GM18867 (cell line): ENCODE data around the gene CLEC17A.
"Not testable (repeated sequence)": the region's sequence is repeated elsewhere in the genome, so short reads cannot be mapped to it uniquely, and the experiment has no call there.

Experiments
- ATAC-seq: cut with Tn5 transposase; IDR thresholded peaks from one replicate; pipeline ENCODE4 v1.9.1; 2021; ENCODE audit warnings: mild to moderate bottlenecking, moderate library complexity; ENCODE audit not compliant: unreplicated experiment

Gene CLEC17A

DNA sequence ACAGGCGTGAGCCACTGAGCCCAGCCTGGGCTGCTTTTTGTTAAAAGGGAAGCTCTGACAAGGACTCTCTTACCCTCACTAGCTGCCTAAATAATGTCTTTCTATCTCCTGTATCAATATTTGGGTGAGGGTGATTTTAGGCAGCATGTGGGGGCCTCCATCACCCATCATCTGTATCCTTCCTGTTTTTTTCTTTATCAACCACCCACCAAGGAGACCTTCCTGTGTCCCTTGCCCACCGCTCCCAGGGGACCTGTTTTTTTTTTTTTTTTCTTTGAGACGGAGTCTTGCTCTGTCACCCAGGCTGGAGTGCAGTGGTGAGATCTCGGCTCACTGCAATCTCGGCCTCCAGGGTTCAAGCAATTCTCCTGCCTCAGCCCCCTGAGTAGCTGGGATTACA is 5.6 kb upstream of the CLEC17A start:
- ATAC-seq, result no peak

DNA sequence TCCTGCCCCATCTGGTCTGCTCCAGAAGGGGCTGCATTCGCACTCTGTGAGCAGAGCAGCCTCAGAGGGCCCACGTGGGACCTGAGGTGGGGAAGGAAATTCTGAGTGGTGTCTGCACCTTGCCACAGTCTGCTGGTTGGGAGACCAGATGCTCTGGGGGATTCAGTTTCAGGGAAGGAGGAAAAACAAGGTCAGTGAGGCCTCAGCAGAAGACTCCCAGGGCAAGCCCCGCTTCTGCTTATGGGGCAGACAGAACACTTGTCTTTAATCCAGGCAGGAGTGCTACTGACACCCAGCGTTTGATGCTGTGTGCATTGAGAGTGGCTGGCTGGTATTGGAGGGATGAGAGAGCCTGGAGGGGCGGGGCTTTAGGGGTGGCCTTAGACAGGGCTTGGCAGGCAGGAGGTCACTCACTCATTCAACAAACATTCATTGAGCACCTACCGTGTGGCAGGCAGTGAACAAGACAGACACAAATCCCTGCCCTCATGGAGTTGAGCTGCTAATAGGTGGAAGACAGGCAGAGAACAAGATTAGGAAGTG is 4.9 kb upstream of the CLEC17A start:
- ATAC-seq, result no peak

DNA sequence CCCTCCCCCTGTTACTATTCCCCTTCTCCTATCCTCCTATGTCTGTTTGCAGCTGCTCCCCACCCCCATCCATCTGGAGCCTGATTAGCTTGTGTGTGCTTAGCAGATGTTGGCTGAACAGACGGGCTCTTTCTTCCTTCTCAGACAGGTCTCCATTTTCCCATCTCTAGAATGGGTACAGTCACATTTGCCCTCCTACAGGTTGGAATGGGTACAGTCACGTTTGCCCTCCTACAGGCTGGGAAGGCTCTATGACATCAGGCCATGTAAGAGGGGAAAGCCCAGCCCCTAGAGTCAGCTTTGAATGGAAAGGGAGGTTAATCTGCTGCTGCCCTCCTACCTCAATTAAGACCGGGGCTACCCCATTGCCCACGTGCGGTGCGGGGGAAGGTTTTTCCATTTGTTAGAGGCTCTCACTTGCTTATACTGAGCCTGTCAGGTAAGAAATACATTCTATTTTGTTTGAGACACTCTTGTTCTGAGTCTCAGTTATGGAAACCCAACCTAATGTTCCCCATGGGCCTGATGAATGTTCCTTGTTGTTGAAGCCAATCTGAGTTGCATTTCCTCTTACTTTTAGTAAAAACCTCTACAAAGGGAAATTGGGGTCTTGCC is 2.2 kb upstream of the CLEC17A start:
- ATAC-seq, result no peak

- ATAC-seq, result not testable (repeated sequence)
Measured at GRCh38 chr19:14584372-14584771, 1.5 kb downstream of the CLEC17A start.

- peak; percentile 60 for ATAC-seq
Measured at GRCh38 chr19:14585187-14585586, 2.3 kb downstream of the CLEC17A start.

- not testable (repeated sequence) for ATAC-seq
Measured at GRCh38 chr19:14589433-14589832, 6.5 kb downstream of the CLEC17A start.

DNA sequence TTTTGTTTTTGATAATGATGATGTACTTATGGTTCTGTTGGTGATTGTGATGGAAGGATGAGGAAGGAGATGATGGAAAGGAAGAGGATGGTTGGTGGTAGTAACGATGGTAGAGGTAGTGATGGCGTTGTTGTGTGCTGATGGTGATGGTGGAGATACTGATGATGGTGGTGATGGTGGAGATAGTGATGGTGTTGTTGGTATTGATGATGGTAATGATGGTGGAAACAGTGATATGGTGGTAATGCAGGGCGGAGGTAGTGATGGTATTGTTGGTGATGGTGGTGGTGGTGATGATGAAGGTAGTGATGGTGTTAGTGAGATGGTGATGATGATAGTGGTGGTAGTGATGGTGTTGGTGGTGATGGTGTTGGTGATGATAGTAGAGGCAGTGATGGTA is 12.7 kb downstream of the CLEC17A start:
- no peak for ATAC-seq

- no peak for ATAC-seq
Measured at GRCh38 chr19:14599548-14600147, 16.8 kb downstream of the CLEC17A start.

GRCh38 chr19:14603990-14604387 is 21.1 kb downstream of the CLEC17A start:
- ATAC-seq, result peak; percentile 62

- no peak for ATAC-seq
Measured at GRCh38 chr19:14606627-14607026, 23.7 kb downstream of the CLEC17A start.

GRCh38 chr19:14611051-14611450 is 28.2 kb downstream of the CLEC17A start:
- ATAC-seq, result no peak

DNA sequence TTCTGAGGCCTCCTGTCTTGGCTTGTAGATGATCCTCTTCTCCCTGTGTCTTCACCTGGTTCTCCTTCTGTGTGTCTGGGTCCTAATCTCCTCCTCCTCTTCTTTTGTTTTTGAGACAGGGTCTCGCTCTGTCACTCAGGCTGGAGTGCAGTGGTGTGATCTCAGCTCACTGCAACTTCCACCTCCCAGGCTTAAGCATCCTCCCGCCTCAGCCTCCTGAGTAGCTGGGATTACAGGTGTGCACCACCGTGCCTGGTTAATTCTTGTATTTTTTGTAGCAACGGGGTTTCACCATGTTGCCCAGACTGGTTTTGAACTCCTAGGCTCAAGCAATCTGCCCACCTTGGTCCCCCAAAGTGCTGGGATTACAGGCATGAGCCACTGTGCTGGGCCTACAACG is 29.4 kb downstream of the CLEC17A start:
- not testable (repeated sequence) for ATAC-seq

GRCh38 chr19:14612657-14613056 is 29.8 kb downstream of the CLEC17A start:
- no peak for ATAC-seq

DNA sequence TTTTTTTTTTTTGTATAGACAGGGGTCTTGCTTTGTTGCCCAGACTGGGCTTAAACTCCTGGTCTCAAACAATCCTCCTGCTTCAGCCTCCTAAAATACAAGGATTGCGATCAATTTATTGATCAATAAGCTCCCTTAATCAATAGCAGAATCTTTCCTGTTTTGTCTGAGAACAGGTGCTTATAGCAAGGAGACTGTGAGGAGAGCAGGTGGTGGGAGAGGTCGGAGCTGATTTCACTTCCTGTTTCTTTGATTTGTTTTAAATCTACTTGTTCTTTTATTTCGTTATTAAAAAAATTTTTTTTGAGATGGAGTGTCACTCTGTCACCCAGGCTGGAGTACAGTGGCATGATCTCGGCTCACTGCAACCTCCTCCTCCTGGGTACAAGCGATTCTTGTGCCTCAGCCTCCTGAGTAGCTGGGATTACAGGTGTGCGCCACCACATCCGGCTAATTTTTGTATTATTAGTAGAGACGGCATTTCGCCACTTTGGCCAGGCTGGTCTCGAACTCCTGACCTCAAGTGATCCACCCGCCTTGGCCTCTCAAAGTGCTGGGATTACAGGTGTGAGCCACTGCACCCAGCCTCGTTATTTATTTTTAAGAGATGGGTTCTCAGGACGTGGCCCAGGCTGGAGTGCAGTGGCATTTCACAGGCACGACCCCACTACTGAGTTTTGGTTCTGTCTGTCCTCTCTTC is 30.7 kb downstream of the CLEC17A start:
- not testable (repeated sequence) for ATAC-seq

DNA sequence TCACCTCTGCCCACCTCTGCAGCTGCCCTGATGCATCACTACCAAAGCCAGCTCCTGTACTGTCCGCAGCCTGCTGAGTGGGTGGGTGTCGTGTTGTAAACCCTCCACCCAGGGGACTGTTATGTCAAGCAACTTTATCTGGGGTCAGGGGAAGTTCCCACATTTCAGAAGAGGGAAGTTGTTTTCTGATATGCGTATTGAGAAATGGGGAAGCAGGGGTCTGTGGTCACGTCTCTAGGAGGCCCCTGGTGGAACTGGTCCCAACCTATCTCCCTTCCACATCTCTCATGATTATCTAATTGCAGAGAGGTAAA is 31.2 kb downstream of the CLEC17A start:
- no peak for ATAC-seq

GRCh38 chr19:14615623-14616022 is 32.7 kb downstream of the CLEC17A start:
- no peak for ATAC-seq

GRCh38 chr19:14616407-14616806 is 33.5 kb downstream of the CLEC17A start:
- ATAC-seq, result no peak

DNA sequence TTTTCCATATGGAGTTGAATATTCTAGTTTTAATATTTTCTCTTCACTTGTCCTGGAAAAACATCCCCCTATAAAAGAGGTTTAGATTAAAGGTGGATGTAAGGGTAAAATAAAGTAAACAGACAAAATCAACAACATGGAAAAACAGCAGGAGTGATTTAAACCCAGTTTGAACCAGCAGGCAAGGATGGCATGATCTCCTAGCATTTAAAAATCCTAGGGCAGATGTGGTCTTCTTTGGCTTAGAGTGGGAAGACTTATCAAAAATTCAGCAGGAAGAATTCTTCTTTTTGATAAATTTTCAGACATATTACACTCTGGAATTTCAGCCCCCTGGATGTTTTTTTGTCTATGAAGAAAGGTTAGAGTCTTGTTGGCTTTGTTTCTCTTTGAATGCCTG is 36.5 kb downstream of the CLEC17A start:
- no peak for ATAC-seq

DNA sequence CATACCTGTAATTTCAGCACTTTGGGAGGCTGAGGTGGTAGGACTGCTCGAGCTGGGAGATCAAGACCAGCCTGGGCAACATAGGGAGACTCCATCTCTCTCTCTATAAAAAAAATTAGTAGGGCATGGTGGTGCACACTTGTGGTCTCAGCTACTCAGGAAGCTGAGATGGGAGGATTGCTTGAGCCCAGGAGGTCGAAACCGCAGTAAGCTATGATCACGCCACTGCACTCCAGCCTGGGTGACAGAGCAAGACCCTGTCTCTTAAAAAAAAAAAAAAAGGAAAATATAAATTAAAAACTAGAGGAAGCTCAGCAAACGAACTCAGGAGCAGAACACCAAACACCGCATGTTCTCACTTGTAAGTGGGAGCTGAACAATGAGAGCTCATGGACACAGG is 41.6 kb downstream of the CLEC17A start:
- not testable (repeated sequence) for ATAC-seq

DNA sequence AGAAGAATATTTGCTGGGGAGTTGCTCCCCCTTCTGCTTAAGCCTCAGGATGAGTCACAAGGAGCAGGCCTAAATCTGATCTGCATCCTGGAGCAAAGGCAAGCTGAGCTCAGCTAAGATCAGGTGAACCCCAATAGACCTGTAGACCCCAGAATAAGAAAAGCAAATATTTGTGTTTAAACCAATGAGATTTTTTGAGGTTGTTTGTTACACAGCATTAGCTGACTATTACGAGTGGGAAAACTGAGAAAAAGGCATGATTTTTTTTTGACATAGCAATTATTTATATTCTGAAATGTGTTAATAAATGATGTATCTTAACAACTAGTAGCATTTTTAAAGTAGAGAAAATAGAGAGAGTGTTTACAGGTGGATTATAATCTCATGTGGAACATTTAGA is 46.7 kb downstream of the CLEC17A start:
- no peak for ATAC-seq

DNA sequence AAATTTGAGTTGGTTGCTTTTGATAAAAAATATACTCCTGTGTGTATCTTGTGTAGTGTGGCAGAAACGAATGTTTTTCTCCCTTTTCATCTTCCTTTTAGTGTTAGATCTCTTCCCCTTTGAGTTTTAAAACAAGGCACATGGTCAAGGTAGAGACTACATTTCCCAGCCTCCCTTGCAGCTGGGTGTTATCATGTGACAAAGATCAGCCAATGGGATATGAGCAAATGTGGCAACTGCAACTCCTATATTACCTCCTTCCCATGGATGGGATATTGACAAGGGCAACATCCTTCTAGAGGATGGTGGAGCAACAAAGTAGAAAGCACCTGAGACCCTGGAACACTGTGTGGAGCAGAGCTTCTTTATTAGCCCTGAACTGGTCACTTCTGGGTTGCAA is 49.4 kb downstream of the CLEC17A start:
- ATAC-seq, result no peak
